Esophagus muscularis mucosa (tissue), 4 donors: Measurements from ENCODE around the gene ARHGEF39.

ENCODE experiments used
- EP300 ChIP-seq: sonication (generic); formaldehyde crosslinking; IDR thresholded peaks from one replicate; pipeline ENCODE4 v1.6.1; 2017; ENCODE audit warnings: antibody characterized with exemption
- POLR2A ChIP-seq: fragments of 450-650 bp; IDR thresholded peaks from one replicate; pipeline ENCODE4 v1.6.1; 2017; ENCODE audit warnings: antibody characterized with exemption, moderate library complexity, mild to moderate bottlenecking, low read depth
- POLR2AphosphoS5 ChIP-seq, 2 donors: sonication (generic); formaldehyde crosslinking; IDR thresholded peaks; one replicate each; pipeline ENCODE4 v1.6.1; 2017; ENCODE audit warnings: antibody characterized with exemption in 2 of 2
- TF ChIP-seq, protein P1 (sequence below), 3 experiments: fragments of 200-600 bp in 2 of 3; fragments of 450-650 bp in 1 of 3; sonication (generic) in 2 of 3; IDR thresholded peaks; one replicate each; pipeline ENCODE4 v1.5.1; 2017 to 2019; ENCODE audit warnings: antibody characterized with exemption in 3 of 3, mild to moderate bottlenecking in 2 of 3, moderate library complexity in 1 of 3

DNA sequence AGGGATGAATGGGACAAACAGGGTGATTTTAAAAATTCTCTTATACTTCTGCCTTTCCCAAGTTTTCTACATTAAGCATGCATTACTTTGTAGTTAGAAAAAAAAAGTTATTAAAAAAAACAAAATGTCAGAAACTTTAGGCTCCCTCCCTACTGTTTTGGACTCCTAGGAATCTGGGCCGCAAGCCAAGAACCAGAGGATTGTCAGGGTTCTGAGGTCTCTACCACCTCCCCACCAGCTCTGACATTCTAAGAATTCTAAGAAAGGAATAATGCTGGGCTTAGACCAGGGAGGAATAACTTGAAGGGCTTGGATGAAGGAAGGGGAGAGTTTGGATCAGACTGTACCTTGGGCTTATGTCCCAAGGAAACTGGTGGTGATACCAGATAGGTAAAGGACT lies 1.1 kb upstream of the ARHGEF39 start:
- TF ChIP-seq, protein P1, sequence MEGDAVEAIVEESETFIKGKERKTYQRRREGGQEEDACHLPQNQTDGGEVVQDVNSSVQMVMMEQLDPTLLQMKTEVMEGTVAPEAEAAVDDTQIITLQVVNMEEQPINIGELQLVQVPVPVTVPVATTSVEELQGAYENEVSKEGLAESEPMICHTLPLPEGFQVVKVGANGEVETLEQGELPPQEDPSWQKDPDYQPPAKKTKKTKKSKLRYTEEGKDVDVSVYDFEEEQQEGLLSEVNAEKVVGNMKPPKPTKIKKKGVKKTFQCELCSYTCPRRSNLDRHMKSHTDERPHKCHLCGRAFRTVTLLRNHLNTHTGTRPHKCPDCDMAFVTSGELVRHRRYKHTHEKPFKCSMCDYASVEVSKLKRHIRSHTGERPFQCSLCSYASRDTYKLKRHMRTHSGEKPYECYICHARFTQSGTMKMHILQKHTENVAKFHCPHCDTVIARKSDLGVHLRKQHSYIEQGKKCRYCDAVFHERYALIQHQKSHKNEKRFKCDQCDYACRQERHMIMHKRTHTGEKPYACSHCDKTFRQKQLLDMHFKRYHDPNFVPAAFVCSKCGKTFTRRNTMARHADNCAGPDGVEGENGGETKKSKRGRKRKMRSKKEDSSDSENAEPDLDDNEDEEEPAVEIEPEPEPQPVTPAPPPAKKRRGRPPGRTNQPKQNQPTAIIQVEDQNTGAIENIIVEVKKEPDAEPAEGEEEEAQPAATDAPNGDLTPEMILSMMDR (IDR thresholded peaks at IDR 0.05) = no peak
- no peak for TF ChIP-seq POLR2A
- TF ChIP-seq POLR2AphosphoS5 (IDR thresholded peaks at IDR 0.05) = no peak
- no peak for TF ChIP-seq EP300
